IMR-90 (cell line): Measurements from ENCODE around the gene MET. TPM values are rescaled to one million over a fixed set of nuclear protein-coding genes. Genes with fewer than 3 reads are reported as not detected.
A peak's percentile ranks its signal among the peaks of the same experiment; 100 is the strongest.

Experiments
- ATAC-seq: fragments of 200-7000 bp; cut with Tn5 transposase; 2 replicates; pipeline ENCODE4 v1.9.1; 2020; ENCODE audit warnings: low read depth, mild to moderate bottlenecking, moderate library complexity
- BruUV-seq: library from RNA; stranded (reverse); fragments of 400-500 nt; replicated peaks from 2 replicates; lab custom pipeline; 2021; lab: Mats Ljungman, UMichigan
- CTCF ChIA-PET: fragments of 300-600 bp; formaldehyde crosslinking; extraction: SDS; loops from one replicate; lab custom pipeline; 2021; ENCODE audit warnings: antibody characterized with exemption; lab: Yijun Ruan, JAX
- POLR2A ChIA-PET: fragments of 300-600 bp; sonication (Branson Sonifier 250); formaldehyde crosslinking; loops from one replicate; lab custom pipeline; 2022; ENCODE audit warnings: antibody characterized with exemption; ENCODE audit not compliant: unreplicated experiment; lab: Charles Lee
- DNase-seq: peaks from one replicate; pipeline ENCODE4 v3.0.0; 2013
- H2AFZ ChIP-seq: replicated peaks from 2 replicates; pipeline ENCODE3; 2013; ENCODE audit warnings: low read length, mild to moderate bottlenecking; ENCODE audit not compliant: poor library complexity
- H2AK5ac ChIP-seq: 2 replicates; pipeline ENCODE4 v1.6.1; 2013; ENCODE audit warnings: low read depth, low read length, inconsistent platforms
- H2AK9ac ChIP-seq: replicated peaks from 2 replicates; pipeline ENCODE3; 2013; ENCODE audit warnings: mild to moderate bottlenecking, low read depth, low read length, moderate library complexity; ENCODE audit not compliant: poor library complexity
- H2BK120ac ChIP-seq: 2 replicates; pipeline ENCODE4 v1.6.1; 2013; ENCODE audit warnings: low read depth, low read length, inconsistent platforms
- H2BK15ac ChIP-seq: 3 replicates; pipeline ENCODE4 v1.6.1; 2013; ENCODE audit warnings: low read depth, low read length, inconsistent platforms
- H2BK20ac ChIP-seq: 2 replicates; pipeline ENCODE4 v1.6.1; 2013; ENCODE audit warnings: low read depth, mild to moderate bottlenecking, inconsistent platforms, low read length, moderate library complexity
- H2BK5ac ChIP-seq: 2 replicates; pipeline ENCODE4 v1.6.1; 2013; ENCODE audit warnings: mild to moderate bottlenecking, low read depth, low read length, inconsistent platforms; ENCODE audit not compliant: poor library complexity, severe bottlenecking
- H3K14ac ChIP-seq: replicated peaks from 2 replicates; pipeline ENCODE4 v1.6.1; 2013; ENCODE audit warnings: low read depth, low read length, inconsistent platforms
- H3K18ac ChIP-seq: 2 replicates; pipeline ENCODE4 v1.6.1; 2013; ENCODE audit warnings: low read depth, low read length, control low read depth
- H3K23ac ChIP-seq: 2 replicates; pipeline ENCODE4 v1.6.1; 2013; ENCODE audit warnings: low read depth, low read length, inconsistent platforms
- H3K27ac ChIP-seq: 2 replicates; pipeline ENCODE4 v1.5.1; 2013; ENCODE audit warnings: mild to moderate bottlenecking, control low read depth, low read length; ENCODE audit not compliant: insufficient read depth
- H3K27me3 ChIP-seq: 2 replicates; pipeline ENCODE4 v1.6.1; 2013; ENCODE audit warnings: low read length; ENCODE audit not compliant: control insufficient read depth, insufficient read depth
- H3K36me3 ChIP-seq: 2 replicates; pipeline ENCODE4 v1.6.1; 2013; ENCODE audit warnings: low read length, mixed read lengths; ENCODE audit not compliant: control insufficient read depth, insufficient read depth
- H3K4ac ChIP-seq: 2 replicates; pipeline ENCODE4 v1.6.1; 2013; ENCODE audit warnings: low read depth, low read length, inconsistent platforms
- H3K4me1 ChIP-seq: 2 replicates; pipeline ENCODE4 v1.6.1; 2013; ENCODE audit warnings: low read length, mixed read lengths; ENCODE audit not compliant: control insufficient read depth, insufficient read depth
- H3K4me2 ChIP-seq: 2 replicates; pipeline ENCODE4 v1.6.1; 2013; ENCODE audit warnings: low read depth, mild to moderate bottlenecking, control low read depth, low read length, moderate library complexity
- H3K4me3 ChIP-seq: 2 replicates; pipeline ENCODE4 v1.5.1; 2013; ENCODE audit warnings: low read depth, mild to moderate bottlenecking, control low read depth, low read length, moderate library complexity; ENCODE audit not compliant: insufficient read depth
- H3K56ac ChIP-seq: 2 replicates; pipeline ENCODE4 v1.6.1; 2013; ENCODE audit warnings: low read length, inconsistent platforms; ENCODE audit not compliant: insufficient read depth; ENCODE audit errors: extremely low read depth
- H3K79me1 ChIP-seq, 2 experiments: 2 replicates each; pipeline ENCODE4 v1.6.1; 2013; ENCODE audit warnings: low read length in 2 of 2, inconsistent platforms in 1 of 2, low read depth in 1 of 2
- H3K9ac ChIP-seq: 2 replicates; pipeline ENCODE4 v1.6.1; 2013; ENCODE audit warnings: low read depth, low read length, control low read depth
- H3K9me1 ChIP-seq: 2 replicates; pipeline ENCODE4 v1.6.1; 2013; ENCODE audit warnings: low read length, inconsistent platforms; ENCODE audit not compliant: insufficient read depth
- H3K9me3 ChIP-seq: 2 replicates; pipeline ENCODE4 v1.6.1; 2013; ENCODE audit warnings: low read length; ENCODE audit not compliant: control insufficient read depth, insufficient read depth
- H4K20me1 ChIP-seq: 2 replicates; pipeline ENCODE4 v1.6.1; 2013; ENCODE audit warnings: low read length, inconsistent platforms; ENCODE audit not compliant: insufficient read depth
- H4K5ac ChIP-seq: 2 replicates; pipeline ENCODE4 v1.6.1; 2013; ENCODE audit warnings: mild to moderate bottlenecking, low read depth, low read length, control low read depth
- H4K8ac ChIP-seq, 2 experiments: 2 replicates each; pipeline ENCODE4 v1.6.1; 2013; ENCODE audit warnings: low read depth in 2 of 2, low read length in 2 of 2, control low read depth in 1 of 2, inconsistent platforms in 1 of 2
- H4K91ac ChIP-seq: 2 replicates; pipeline ENCODE4 v1.6.1; 2013; ENCODE audit warnings: low read depth, low read length, inconsistent platforms; ENCODE audit not compliant: insufficient read depth
- MXI1 ChIP-seq: IDR thresholded peaks from 2 replicates; pipeline ENCODE4 v1.6.1; 2012; ENCODE audit warnings: low read depth, mild to moderate bottlenecking, low read length, moderate library complexity, borderline replicate concordance
- WGBS, 2 experiments: methylation state at CpG; one replicate each; pipeline versions ENCODE4 v1.1.5 to v1.1.7; 2013; ENCODE audit warnings: missing lambda C conversion rate in 2 of 2; ENCODE audit not compliant: insufficient read length in 1 of 2; ENCODE audit errors: extremely low coverage in 2 of 2; 5-methylcytosine and 5-hydroxymethylcytosine counted together
- dilution Hi-C: fragments of 300-500 bp; cut with HindIII; formaldehyde crosslinking; loops from one replicate; pipeline ENCODE4 v1.14.3; 2018; ENCODE audit warnings: low sequenced_read_pairs; ENCODE audit not compliant: unreplicated experiment
- in situ Hi-C: fragments of 300-500 bp; cut with MboI; formaldehyde crosslinking; loops from 3 replicates; pipeline ENCODE4 v1.14.3; 2019; ENCODE audit warnings: low sequenced_read_pairs, inconsistent platforms, mixed read lengths
- intact Hi-C: fragments of 100-400 bp; cut with micrococcal nuclease; formaldehyde crosslinking; loops from 2 replicates; pipeline ENCODE4 v1.10.0; 2022
- polyA plus RNA-seq, 3 experiments: library from polyadenylated mRNA; depleted of rRNA; stranded (reverse); fragments of >200 nt; gene quantifications; 2 replicates each; pipeline ENCODE4 v1.2.3, GENCODE V29; 2012; ENCODE audit warnings: low replicate concordance in 1 of 3
- total RNA-seq: library from RNA; depleted of rRNA; stranded (reverse); fragments of >200 nt; gene quantifications from 2 replicates; pipeline ENCODE4 v1.2.3, GENCODE V29; 2012

The MET gene
- total and polyA plus RNA-seq, 2 of the 4 experiments (the other 2 are of a cell fraction), result 15.0 to 84.6 TPM

- peak overlapping the region; percentile 23; the same call in 1 of the 2 replicates for H4K91ac ChIP-seq
- no peak overlapping the region for H3K18ac ChIP-seq
- ATAC-seq (no peak), DNase-seq (no peak)
- H3K56ac ChIP-seq, result no peak overlapping the region
- dilution Hi-C loops, result no loop called here
- BruUV-seq, result no TSS peak
- H2BK15ac ChIP-seq, result peak overlapping the region; percentile 48; the same call in 1 of the 3 replicates
- TF ChIP-seq MXI1, result no peak
- WGBS, 2 experiments, result no CpG with 5 or more reads among the region's 7 CpGs
- no peak overlapping the region for H3K27ac ChIP-seq
- H3K4ac ChIP-seq, result peak overlapping the region; percentile 68
- no peaks in the 10 kb centered on the region for H3K36me3 ChIP-seq
- no peak overlapping the region for H3K9ac ChIP-seq
- H3K14ac ChIP-seq, result no peak overlapping the region
- no peaks in the 10 kb centered on the region; the same call in 1 of the 2 replicates for H3K9me1 ChIP-seq
- H4K20me1 ChIP-seq, result no peaks in the 10 kb centered on the region
- H3K4me1 ChIP-seq, result peaks cover 12% of the 10 kb centered on the region
- intact Hi-C loops, result no loop called here
- H2BK5ac ChIP-seq, result peak overlapping the region; percentile 57
- H2BK120ac ChIP-seq, result peak overlapping the region; percentile 56
- no peak overlapping the region for H2AK9ac ChIP-seq
- H4K8ac ChIP-seq, result no peak overlapping the region; a peak in 1 of 4 replicates
- ChIA-PET CTCF (no interaction called here), POLR2A (no interaction called here)
- peak overlapping the region; percentile 82 for H2AK5ac ChIP-seq
- H3K79me1 ChIP-seq, result peaks cover 31 to 37% of the 10 kb centered on the region in 2 experiments
- H2AFZ ChIP-seq, result no peak overlapping the region
- H3K23ac ChIP-seq, result 0 out of 2 replicates have a peak overlapping the region, but pooled peaks have one; percentile 25
- H3K27me3 ChIP-seq, result no peaks in the 10 kb centered on the region
- in situ Hi-C loops, result no loop called here
- no peak overlapping the region for H3K4me2 ChIP-seq
- no peaks in the 10 kb centered on the region for H3K9me3 ChIP-seq
- no peak overlapping the region for H4K5ac ChIP-seq
- H2BK20ac ChIP-seq, result peak overlapping the region; percentile 58
- no peak overlapping the region for H3K4me3 ChIP-seq
Observed at GRCh38 chr7:116686812-116687419, 14.9 kb downstream of the MET start.
